ENCODE results near the gene CLEC19A. TPM values are rescaled to one million over a fixed set of nuclear protein-coding genes. Genes with fewer than 3 reads are reported as not detected.

Gene CLEC19A
- total RNA-seq, 1 donor from 2014 or later = not detected

DNA sequence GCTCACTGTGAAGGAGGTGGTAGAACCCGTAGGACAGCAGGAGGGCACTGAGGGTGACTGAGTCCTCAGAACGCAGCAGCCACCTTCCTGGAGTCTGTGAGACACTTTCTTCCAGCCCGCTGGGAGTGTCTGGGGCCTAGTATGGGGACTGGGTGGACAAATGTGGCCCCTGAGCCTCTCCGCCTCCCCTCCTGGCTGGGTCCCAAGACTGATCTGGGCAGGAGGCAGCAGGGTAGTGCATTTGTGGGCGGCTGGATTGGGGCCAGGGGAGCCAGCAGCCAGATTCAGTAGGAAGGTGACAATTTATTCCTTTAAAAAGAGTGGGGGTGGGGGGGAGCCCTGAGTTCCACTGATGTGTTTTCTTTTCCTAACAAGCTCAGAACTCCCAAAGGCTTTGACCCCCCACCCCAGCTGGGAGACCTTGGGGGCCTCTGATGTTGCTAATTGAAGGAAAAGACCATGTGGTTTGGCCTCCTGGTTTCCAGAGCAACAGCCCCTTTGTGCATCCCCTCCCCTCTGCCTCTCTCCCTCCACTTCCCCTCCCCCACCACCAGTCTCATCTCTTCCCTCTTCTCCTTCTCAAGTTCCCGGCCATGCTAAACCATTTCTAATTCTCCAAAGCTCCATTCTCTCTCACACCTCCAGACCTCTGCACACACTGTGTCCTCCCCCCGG is 4.4 kb downstream of the CLEC19A start:
- Mint-ChIP-seq H3K27ac (no peak overlapping the region), H3K9me3 (peaks cover 6% of the 10 kb centered on the region), H3K27me3 (ENCODE audit: low read depth) (peaks cover 1% of the 10 kb centered on the region), H3K4me3 (ENCODE audit: low read depth) (no peak overlapping the region), H3K36me3 (ENCODE audit: low read depth) (no peaks in the 10 kb centered on the region), H3K4me1 (ENCODE audit: low read depth) (peaks cover 19% of the 10 kb centered on the region)
- intact Hi-C loops (cut with micrococcal nuclease) = loop anchor here (5.0 to 10.0 kb wide), 2 partner anchors 105 to 232 kb away; partner anchors contain the start of genes CCP110 and GDE1
- DNase-seq (ENCODE audit: low spot score) = no peak

DNA sequence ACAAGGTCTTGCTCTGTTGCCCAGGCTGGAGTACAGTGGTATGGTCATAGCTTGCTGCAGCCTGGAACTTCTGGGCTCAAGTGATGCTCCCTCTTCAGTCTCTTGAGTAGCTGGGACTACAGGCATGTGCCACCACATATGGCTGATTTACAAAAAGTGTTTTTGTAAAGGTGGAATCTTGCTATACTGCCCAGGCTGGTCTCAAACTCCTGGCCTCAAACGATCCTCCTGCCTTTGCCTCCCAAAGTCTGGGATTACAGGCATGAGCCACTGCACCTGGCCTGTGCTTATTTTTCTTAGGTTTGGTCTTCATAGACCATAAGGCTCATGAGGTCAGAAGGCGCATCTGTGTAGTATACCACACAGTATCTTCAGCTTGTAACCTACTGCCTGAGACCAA is 5.3 kb downstream of the CLEC19A start:
- no peak overlapping the region for H3K27ac Mint-ChIP-seq
- intact Hi-C loops (cut with micrococcal nuclease) = loop anchor here (5.0 to 10.0 kb wide), 2 partner anchors 106 to 231 kb away; partner anchors contain the start of genes CCP110 and GDE1

DNA sequence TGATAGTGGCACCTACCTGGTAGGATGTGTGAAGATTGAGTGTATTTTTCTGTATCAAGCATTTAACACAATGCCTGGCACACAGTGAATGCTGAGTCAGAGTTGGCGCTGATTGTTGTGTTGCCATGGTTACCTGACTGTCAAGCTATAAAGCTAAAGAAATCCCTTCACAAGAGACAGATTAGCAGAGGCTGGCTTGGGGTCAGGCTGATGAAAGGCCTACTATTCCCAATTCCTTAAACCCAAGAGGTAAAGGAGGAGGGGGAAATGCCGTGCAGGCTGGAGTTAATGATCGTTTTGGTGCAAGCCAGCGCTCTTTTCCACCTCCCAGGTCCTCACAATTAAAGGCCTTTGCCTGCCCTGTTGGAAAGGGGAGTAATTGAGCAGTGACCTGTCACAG is 5.9 kb downstream of the CLEC19A start:
- intact Hi-C loops (cut with micrococcal nuclease) = loop anchor here (5.0 to 10.0 kb wide), 2 partner anchors 107 to 231 kb away; partner anchors contain the start of genes CCP110 and GDE1
- Mint-ChIP-seq H3K9me3 (peaks cover 10% of the 10 kb centered on the region), H3K4me1 (ENCODE audit: low read depth) (peaks cover 28% of the 10 kb centered on the region), H3K27me3 (ENCODE audit: low read depth) (peaks cover under 1% of the 10 kb centered on the region), H3K27ac (no peak overlapping the region), H3K36me3 (ENCODE audit: low read depth) (no peaks in the 10 kb centered on the region), H3K4me3 (ENCODE audit: low read depth) (no peak overlapping the region)
- DNase-seq (ENCODE audit: low spot score) = no peak

More for the DNA sequence above, 5.3 kb downstream of the CLEC19A start:
- no peak for DNase-seq (ENCODE audit: low spot score)
- H3K27me3 Mint-ChIP-seq (ENCODE audit: low read depth) = peaks cover 1% of the 10 kb centered on the region
- H3K4me1 Mint-ChIP-seq (ENCODE audit: low read depth) = peaks cover 26% of the 10 kb centered on the region
- H3K9me3 Mint-ChIP-seq = peaks cover 10% of the 10 kb centered on the region
- no peak overlapping the region for H3K4me3 Mint-ChIP-seq (ENCODE audit: low read depth)
- H3K36me3 Mint-ChIP-seq (ENCODE audit: low read depth) = no peaks in the 10 kb centered on the region

DNA sequence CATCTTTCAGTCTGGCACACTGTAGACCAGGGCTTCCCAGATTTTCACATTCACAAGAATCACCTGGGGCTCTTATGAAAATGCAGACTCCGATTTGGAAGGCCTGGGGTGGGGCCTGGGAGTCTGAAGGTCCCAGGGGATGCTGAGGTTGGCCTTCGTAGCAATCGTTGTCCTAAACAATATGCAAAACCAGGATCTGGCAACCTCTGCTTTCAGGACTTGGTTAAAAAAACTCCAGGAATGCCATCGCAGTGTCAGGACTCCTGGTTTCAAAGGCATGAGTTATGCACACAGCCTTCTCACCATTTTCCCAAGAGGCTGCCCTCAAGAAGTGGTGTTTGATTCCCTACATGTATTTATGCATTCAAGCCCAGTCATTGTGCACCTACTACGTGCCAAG is 6.7 kb downstream of the CLEC19A start:
- Mint-ChIP-seq H3K9me3 (peaks cover 10% of the 10 kb centered on the region), H3K27me3 (ENCODE audit: low read depth) (no peaks in the 10 kb centered on the region), H3K36me3 (ENCODE audit: low read depth) (no peaks in the 10 kb centered on the region), H3K4me3 (ENCODE audit: low read depth) (no peak overlapping the region), H3K4me1 (ENCODE audit: low read depth) (peaks cover 30% of the 10 kb centered on the region), H3K27ac (no peak overlapping the region)
- no peak for DNase-seq (ENCODE audit: low spot score)
- intact Hi-C loops (cut with micrococcal nuclease) = loop anchor here (5.0 to 10.0 kb wide), 2 partner anchors 107 to 230 kb away; partner anchors contain the start of genes CCP110 and GDE1

DNA sequence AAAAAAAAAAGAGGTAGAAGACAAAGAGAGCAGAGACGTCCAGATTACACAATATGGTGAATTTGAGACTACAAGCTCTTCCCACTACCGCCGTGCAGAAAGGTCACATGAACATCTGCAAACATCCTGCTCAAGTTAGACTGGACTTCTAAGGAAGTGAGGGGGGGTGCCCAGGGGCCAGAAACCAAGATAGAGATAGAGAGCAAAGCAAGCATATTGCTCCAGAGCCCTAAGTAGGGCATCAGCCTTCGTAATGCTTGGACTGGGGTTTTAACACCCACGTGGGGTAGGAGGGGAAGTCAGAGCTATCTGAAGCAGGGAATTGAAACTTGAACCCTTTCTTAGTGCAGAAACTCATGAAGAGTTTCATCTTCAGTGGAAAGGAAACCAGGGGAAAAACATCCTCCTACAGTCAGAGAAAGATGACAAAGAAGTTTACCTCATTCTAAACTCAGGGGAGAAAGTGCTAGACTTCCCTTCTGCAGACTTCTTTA is 8.7 kb downstream of the CLEC19A start:
- Mint-ChIP-seq H3K36me3 (ENCODE audit: low read depth) (no peaks in the 10 kb centered on the region), H3K27me3 (ENCODE audit: low read depth) (no peaks in the 10 kb centered on the region), H3K4me3 (ENCODE audit: low read depth) (peak overlapping the region; percentile 17), H3K9me3 (peaks cover 10% of the 10 kb centered on the region), H3K4me1 (ENCODE audit: low read depth) (peaks cover 30% of the 10 kb centered on the region), H3K27ac (peak overlapping the region; percentile 83)
- peak; percentile 22 for DNase-seq (ENCODE audit: low spot score)
- intact Hi-C loops (cut with micrococcal nuclease) = loop anchor here (1.0 to 10.0 kb wide), 4 partner anchors 86 to 228 kb away; partner anchors contain the start of genes CCP110 and GDE1

DNA sequence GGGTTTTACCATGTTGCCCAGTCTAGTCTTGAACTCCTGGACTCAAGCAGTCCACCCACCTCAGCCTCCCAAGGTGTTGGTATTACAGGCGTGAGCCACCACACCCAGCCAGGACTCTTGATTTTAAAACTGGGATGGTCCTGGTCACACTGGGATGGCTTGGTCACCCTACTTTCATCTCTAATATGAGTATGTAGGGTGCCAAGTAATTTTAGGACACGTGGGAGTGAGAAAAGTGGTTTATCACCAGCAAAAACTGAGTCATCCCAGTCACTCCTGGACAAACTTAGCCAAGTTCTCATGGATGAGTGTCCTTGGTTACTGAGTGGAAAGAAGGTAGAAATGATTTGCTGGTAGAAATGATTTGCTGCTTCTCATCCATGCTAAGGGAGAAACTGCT is 9.9 kb downstream of the CLEC19A start:
- no peak overlapping the region for H3K4me3 Mint-ChIP-seq (ENCODE audit: low read depth)
- H3K27ac Mint-ChIP-seq = peak overlapping the region; percentile 78
- DNase-seq (ENCODE audit: low spot score) = no peak

DNA sequence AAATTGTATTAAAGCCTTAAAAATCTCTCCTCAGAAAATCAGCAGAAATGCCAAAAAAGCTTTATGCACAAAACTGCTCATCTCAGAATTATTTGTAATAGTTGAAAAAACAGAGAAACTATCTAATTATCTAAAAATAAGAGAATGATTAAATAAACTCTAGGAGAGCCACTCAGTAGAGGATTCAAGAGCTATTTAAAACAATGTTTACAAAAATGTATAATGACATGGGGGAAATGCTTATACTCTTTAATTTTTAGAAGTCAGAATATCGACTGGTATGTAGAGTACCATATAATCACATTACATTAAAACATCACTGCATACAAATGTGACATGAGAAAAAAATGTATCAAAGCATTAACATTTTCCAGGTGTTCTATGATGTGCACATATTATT is 11.9 kb downstream of the CLEC19A start:
- H3K36me3 Mint-ChIP-seq (ENCODE audit: low read depth) = no peaks in the 10 kb centered on the region
- H3K4me1 Mint-ChIP-seq (ENCODE audit: low read depth) = peaks cover 27% of the 10 kb centered on the region
- no peaks in the 10 kb centered on the region for H3K27me3 Mint-ChIP-seq (ENCODE audit: low read depth)
- no peak overlapping the region for H3K4me3 Mint-ChIP-seq (ENCODE audit: low read depth)
- intact Hi-C loops (cut with micrococcal nuclease) = loop anchor here (10.0 kb wide), 1 partner anchor 113 kb away; no protein-coding TSS in a partner anchor
- no peak overlapping the region for H3K27ac Mint-ChIP-seq
- DNase-seq (ENCODE audit: low spot score) = no peak
- peaks cover 10% of the 10 kb centered on the region for H3K9me3 Mint-ChIP-seq

More for the DNA sequence above, 9.9 kb downstream of the CLEC19A start:
- Mint-ChIP-seq H3K4me1 (ENCODE audit: low read depth) (peaks cover 30% of the 10 kb centered on the region), H3K36me3 (ENCODE audit: low read depth) (no peaks in the 10 kb centered on the region), H3K9me3 (peaks cover 10% of the 10 kb centered on the region), H3K27me3 (ENCODE audit: low read depth) (no peaks in the 10 kb centered on the region)
- intact Hi-C loops (cut with micrococcal nuclease) = loop anchor here (1.0 to 10.0 kb wide), 2 partner anchors 61 to 111 kb away; no protein-coding TSS in a partner anchor

DNA sequence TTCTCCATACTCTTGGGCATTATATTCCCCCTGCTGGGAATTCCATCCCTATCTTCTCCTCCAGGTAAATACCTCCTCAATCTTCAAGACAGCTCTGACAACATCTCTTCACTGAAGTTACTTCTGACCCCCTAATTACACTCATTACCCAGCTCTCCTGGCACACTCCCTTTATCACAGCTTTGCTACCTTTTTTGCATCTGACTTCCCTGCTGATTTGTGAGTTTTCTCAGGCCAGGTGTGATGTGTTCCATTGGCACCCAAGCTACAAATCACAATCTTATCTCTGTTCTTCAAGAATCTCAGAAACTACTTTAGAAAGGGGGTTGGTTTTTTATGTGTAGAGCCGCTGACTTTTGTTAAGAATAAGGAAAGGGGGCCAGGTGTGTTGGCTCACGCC is 14.0 kb downstream of the CLEC19A start:
- intact Hi-C loops (cut with micrococcal nuclease) = loop anchor here (10.0 kb wide), 1 partner anchor 115 kb away; no protein-coding TSS in a partner anchor

DNA sequence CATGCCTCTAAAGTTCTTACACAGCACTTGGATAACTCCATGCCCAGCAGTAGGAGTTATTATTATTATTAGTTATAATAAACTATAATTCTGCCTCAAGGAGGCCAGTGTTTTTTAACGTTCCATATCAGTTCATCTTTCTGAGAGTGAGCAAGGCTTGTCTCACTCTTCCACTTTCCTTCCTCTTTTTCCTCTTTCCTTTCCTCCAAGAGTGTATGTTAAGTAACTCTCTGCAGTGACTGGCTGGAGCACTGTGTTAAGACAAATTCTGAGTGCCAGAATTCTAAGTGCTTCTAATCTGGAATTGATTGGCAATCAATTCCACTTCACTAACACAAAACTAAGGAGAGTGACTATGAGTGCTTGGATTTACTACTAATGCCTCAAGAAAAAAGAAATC is 16.4 kb downstream of the CLEC19A start:
- no peaks in the 10 kb centered on the region for H3K36me3 Mint-ChIP-seq (ENCODE audit: low read depth)
- no peak for DNase-seq (ENCODE audit: low spot score)
- H3K4me1 Mint-ChIP-seq (ENCODE audit: low read depth) = no peaks in the 10 kb centered on the region
- peaks cover 2% of the 10 kb centered on the region for H3K27me3 Mint-ChIP-seq (ENCODE audit: low read depth)
- H3K9me3 Mint-ChIP-seq = no peaks in the 10 kb centered on the region
- intact Hi-C loops (cut with micrococcal nuclease) = no loop called here
- no peak overlapping the region for H3K4me3 Mint-ChIP-seq (ENCODE audit: low read depth)
- H3K27ac Mint-ChIP-seq = no peak overlapping the region

More for the DNA sequence above, 14.0 kb downstream of the CLEC19A start:
- Mint-ChIP-seq H3K9me3 (peaks cover 6% of the 10 kb centered on the region), H3K27me3 (ENCODE audit: low read depth) (no peaks in the 10 kb centered on the region), H3K4me3 (ENCODE audit: low read depth) (no peak overlapping the region), H3K27ac (no peak overlapping the region), H3K36me3 (ENCODE audit: low read depth) (no peaks in the 10 kb centered on the region), H3K4me1 (ENCODE audit: low read depth) (peaks cover 15% of the 10 kb centered on the region)
- DNase-seq (ENCODE audit: low spot score) = no peak

DNA sequence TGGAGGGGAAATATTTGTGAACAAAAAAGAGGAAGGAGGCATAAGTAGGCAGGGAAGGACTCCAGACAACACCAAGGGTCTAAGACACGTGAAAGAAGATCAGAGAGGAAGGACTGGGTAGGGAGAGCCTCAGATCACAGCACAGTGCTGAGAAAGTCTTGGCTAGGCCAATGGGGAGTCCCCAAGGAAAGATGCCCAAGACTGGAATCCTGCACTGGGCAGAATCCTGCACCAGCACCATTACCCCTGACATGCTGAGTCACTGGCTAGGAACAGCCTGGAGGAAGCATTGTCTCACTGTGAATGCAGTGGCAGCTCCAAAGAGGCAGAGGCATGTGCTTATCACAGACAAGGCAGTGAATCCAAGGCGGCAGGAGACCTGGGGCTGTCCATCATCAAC is 19.2 kb downstream of the CLEC19A start:
- intact Hi-C loops (cut with micrococcal nuclease) = no loop called here
- no peaks in the 10 kb centered on the region for H3K4me1 Mint-ChIP-seq (ENCODE audit: low read depth)
- H3K4me3 Mint-ChIP-seq (ENCODE audit: low read depth) = no peak overlapping the region
- H3K27me3 Mint-ChIP-seq (ENCODE audit: low read depth) = peaks cover 5% of the 10 kb centered on the region
- H3K9me3 Mint-ChIP-seq = no peaks in the 10 kb centered on the region
- H3K27ac Mint-ChIP-seq = no peak overlapping the region
- no peak for DNase-seq (ENCODE audit: low spot score)
- no peaks in the 10 kb centered on the region for H3K36me3 Mint-ChIP-seq (ENCODE audit: low read depth)

DNA sequence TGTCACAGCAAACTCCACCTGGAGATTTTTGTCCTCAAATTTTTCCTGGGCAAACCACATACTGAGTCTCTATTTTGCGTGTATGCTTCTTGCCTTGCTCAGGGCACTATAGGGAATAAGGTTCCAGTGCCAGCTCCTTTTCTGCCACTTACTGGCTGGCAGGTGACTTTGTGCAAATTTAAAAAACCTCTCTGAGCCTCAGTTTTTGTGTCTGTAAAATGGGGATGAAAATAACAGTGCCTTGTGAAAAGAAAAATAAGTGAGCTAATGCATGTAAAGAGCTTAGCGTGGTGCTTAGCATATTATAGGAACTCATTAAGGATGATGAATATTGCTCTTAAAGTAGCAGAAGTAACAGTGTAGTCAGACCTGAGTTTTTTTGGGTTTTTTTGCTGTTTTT is 19.9 kb downstream of the CLEC19A start:
- no peak overlapping the region for H3K27ac Mint-ChIP-seq
- H3K36me3 Mint-ChIP-seq (ENCODE audit: low read depth) = no peaks in the 10 kb centered on the region
- H3K9me3 Mint-ChIP-seq = no peaks in the 10 kb centered on the region
- no peak overlapping the region for H3K4me3 Mint-ChIP-seq (ENCODE audit: low read depth)
- intact Hi-C loops (cut with micrococcal nuclease) = no loop called here
- H3K27me3 Mint-ChIP-seq (ENCODE audit: low read depth) = peaks cover 5% of the 10 kb centered on the region
- DNase-seq (ENCODE audit: low spot score) = no peak
- H3K4me1 Mint-ChIP-seq (ENCODE audit: low read depth) = no peaks in the 10 kb centered on the region

DNA sequence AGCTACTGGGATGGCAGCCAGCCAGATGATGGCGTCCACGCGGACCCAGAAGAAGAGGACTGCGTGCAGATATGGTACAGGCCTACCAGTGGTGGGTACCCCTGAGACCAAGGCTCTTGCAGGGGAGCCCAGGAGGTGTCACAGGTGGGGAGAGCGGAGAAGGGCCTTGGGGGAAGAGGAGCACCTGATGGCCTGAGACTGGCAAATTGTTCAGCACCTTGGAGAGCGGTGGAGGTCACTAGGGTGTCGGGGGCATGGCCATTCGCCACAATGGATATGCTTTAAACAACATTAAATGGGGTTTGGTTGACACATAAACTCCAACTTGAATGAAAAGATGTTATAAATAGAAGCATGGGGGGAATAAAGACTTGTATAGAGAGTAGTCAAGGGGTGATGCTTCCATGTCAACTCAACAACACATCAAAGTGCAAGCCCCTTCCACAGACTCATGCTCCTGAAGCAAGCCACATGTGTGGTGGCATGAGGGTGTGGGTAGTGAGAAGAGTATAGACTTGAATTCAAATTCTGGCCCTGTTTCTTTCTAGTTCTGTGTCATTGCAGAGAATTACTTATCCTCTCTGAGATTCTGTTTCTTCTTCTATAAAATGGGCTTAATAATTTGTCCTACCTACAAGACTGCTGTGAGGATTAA is 22.2 kb downstream of the CLEC19A start:
- Mint-ChIP-seq H3K27ac (no peak overlapping the region), H3K4me3 (ENCODE audit: low read depth) (no peak overlapping the region), H3K4me1 (ENCODE audit: low read depth) (no peaks in the 10 kb centered on the region), H3K36me3 (ENCODE audit: low read depth) (no peaks in the 10 kb centered on the region), H3K9me3 (no peaks in the 10 kb centered on the region), H3K27me3 (ENCODE audit: low read depth) (peaks cover 5% of the 10 kb centered on the region)
- intact Hi-C loops (cut with micrococcal nuclease) = no loop called here
- DNase-seq (ENCODE audit: low spot score) = no peak

DNA sequence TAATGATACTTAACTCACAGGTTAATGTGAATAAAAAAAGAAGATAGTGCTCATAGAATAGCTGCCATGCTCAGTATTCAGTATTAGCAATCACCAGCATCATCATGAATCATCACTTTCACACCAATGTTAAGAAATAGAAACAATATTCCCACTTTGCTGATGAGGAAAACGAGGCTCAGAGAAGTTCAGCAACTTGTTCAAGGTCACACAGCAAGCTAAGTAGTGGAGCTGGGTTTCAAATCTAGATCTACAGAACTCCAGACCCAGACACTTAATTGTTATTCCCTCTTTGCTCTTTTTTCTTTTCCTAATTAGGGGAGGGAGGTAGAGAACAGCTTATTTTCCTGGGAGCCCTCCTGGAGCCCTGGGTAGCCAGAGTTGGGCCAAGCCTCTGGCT is 22.9 kb downstream of the CLEC19A start:
- Mint-ChIP-seq H3K27me3 (ENCODE audit: low read depth) (peaks cover 5% of the 10 kb centered on the region), H3K4me3 (ENCODE audit: low read depth) (no peak overlapping the region), H3K9me3 (no peaks in the 10 kb centered on the region), H3K4me1 (ENCODE audit: low read depth) (no peaks in the 10 kb centered on the region), H3K36me3 (ENCODE audit: low read depth) (no peaks in the 10 kb centered on the region), H3K27ac (no peak overlapping the region)
- DNase-seq (ENCODE audit: low spot score) = no peak
- intact Hi-C loops (cut with micrococcal nuclease) = no loop called here
